HG02759 (cell line): ENCODE measurements around the gene BBS2.
"Not testable (repeated sequence)": the region's sequence is repeated elsewhere in the genome, so short reads cannot be mapped to it uniquely, and the experiment has no call there.

Source experiments
- ATAC-seq: cut with Tn5 transposase; IDR thresholded peaks from one replicate; pipeline ENCODE4 v1.9.1; 2021; ENCODE audit warnings: mild to moderate bottlenecking, moderate library complexity; ENCODE audit not compliant: unreplicated experiment

BBS2 gene

GRCh38 chr16:56530872-56531271 lies 11.0 kb upstream of the BBS2 start:
- ATAC-seq, result no peak

GRCh38 chr16:56525236-56525635 lies 5.4 kb upstream of the BBS2 start:
- ATAC-seq, result no peak

GRCh38 chr16:56520251-56520577 lies 390 bp upstream of the BBS2 start:
- ATAC-seq, result no peak

GRCh38 chr16:56518425-56518824 lies 1.4 kb downstream of the BBS2 start:
- ATAC-seq, result no peak

- no peak for ATAC-seq
Measured at GRCh38 chr16:56517206-56517605, 2.6 kb downstream of the BBS2 start.

- no peak for ATAC-seq
Measured at GRCh38 chr16:56515665-56516064, 4.2 kb downstream of the BBS2 start.

GRCh38 chr16:56514845-56515244 lies 5.0 kb downstream of the BBS2 start:
- ATAC-seq, result no peak

- no peak for ATAC-seq
Measured at GRCh38 chr16:56513972-56514371, 5.9 kb downstream of the BBS2 start.

GRCh38 chr16:56513091-56513490 lies 6.7 kb downstream of the BBS2 start:
- no peak for ATAC-seq

- no peak for ATAC-seq
Measured at GRCh38 chr16:56512025-56512424, 7.8 kb downstream of the BBS2 start.

GRCh38 chr16:56510544-56510943 lies 9.3 kb downstream of the BBS2 start:
- ATAC-seq, result no peak

GRCh38 chr16:56506941-56507340 lies 12.9 kb downstream of the BBS2 start:
- no peak for ATAC-seq

GRCh38 chr16:56505181-56505580 lies 14.6 kb downstream of the BBS2 start:
- ATAC-seq, result no peak

- ATAC-seq, result no peak
Measured at GRCh38 chr16:56493815-56494214, 26.0 kb downstream of the BBS2 start.

- ATAC-seq, result no peak
Measured at GRCh38 chr16:56493126-56493525, 26.7 kb downstream of the BBS2 start.

- ATAC-seq, result no peak
Measured at GRCh38 chr16:56491657-56492261, 28.1 kb downstream of the BBS2 start.

GRCh38 chr16:56488868-56489267 lies 31.0 kb downstream of the BBS2 start:
- not testable (repeated sequence) for ATAC-seq

GRCh38 chr16:56488035-56488434 lies 31.8 kb downstream of the BBS2 start:
- no peak for ATAC-seq

- ATAC-seq, result no peak
Measured at GRCh38 chr16:56483394-56483793, 36.4 kb downstream of the BBS2 start.

GRCh38 chr16:56482683-56483236 lies 37.1 kb downstream of the BBS2 start:
- no peak for ATAC-seq

- no peak for ATAC-seq
Measured at GRCh38 chr16:56481468-56482122, 38.2 kb downstream of the BBS2 start.

GRCh38 chr16:56480776-56481467 lies 38.9 kb downstream of the BBS2 start:
- no peak for ATAC-seq
